Measurements from ENCODE around the gene TMEM132A.
A peak's percentile ranks its signal among the peaks of the same experiment; 100 is the strongest.

TMEM132A gene

DNA sequence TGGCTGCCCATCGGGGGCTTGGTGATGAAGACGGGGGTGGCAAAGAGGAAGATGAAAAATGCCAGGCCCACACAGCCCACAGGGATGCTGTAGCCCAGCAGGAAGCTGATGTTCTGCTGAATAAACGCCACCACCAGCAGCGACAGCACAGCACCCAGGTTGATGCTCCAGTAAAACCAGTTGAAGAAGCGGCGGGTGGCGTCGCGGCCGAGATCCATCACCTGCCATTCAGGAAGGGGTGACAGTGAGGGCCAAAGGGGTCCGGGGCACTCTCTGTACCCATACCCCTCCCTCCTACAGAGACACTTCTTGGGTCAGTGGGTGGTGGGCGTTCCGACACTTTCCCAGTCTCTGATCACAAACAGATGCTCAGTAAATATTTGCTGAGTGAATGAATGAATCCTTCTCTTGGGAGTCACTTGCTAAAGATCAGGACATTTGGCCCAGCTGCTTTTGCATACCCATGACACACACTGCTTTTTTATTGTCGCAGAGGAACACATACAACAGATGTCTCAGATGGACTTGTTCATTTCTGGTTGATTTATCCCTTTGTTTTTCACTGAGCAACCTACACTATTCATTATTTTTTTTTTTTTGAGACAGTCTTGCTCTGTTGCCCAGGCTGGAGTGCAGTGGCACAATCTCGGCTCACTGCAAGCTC lies 22.5 kb downstream of the TMEM132A start:
- no peak for TF ChIP-seq CTCF (IDR thresholded peaks at IDR 0.05; ENCODE audit: low read depth, low read length)

GRCh38 chr11:60947700-60948099 lies 23.4 kb downstream of the TMEM132A start:
- TF ChIP-seq CTCF (IDR thresholded peaks at IDR 0.05; ENCODE audit: low read depth, low read length), result no peak
- H3K4me3 ChIP-seq (ENCODE audit: low read depth, low read length), result no peak overlapping the region

More for the DNA sequence above, 22.5 kb downstream of the TMEM132A start:
- H3K4me3 ChIP-seq (ENCODE audit: low read depth, low read length), result no peak overlapping the region

- no peak for TF ChIP-seq CTCF (IDR thresholded peaks at IDR 0.05; ENCODE audit: low read depth, low read length)
- no peak overlapping the region for H3K4me3 ChIP-seq (ENCODE audit: low read depth, low read length)
These were observed 24.0 kb downstream of the TMEM132A start for GRCh38 chr11:60948250-60948649.

- TF ChIP-seq CTCF (IDR thresholded peaks at IDR 0.05; ENCODE audit: low read depth, low read length), result no peak
- peak overlapping the region; percentile 17; the same call in 1 of the 2 replicates for H3K4me3 ChIP-seq (ENCODE audit: low read depth, low read length)
These were observed 25.8 kb downstream of the TMEM132A start for GRCh38 chr11:60950024-60950423.

GRCh38 chr11:60950933-60951605 lies 26.8 kb downstream of the TMEM132A start:
- TF ChIP-seq CTCF (IDR thresholded peaks at IDR 0.05; ENCODE audit: low read depth, low read length), result no peak
- H3K4me3 ChIP-seq (ENCODE audit: low read depth, low read length), result peak overlapping the region; percentile 58

GRCh38 chr11:60951606-60951903 lies 27.3 kb downstream of the TMEM132A start:
- peak overlapping the region; percentile 58 for H3K4me3 ChIP-seq (ENCODE audit: low read depth, low read length)
- no peak for TF ChIP-seq CTCF (IDR thresholded peaks at IDR 0.05; ENCODE audit: low read depth, low read length)

GRCh38 chr11:60951904-60952741 lies 27.9 kb downstream of the TMEM132A start, which contains the start of gene SLC15A3:
SLC15A3 (minus strand) TSS chr11:60952176; CDS start chr11:60951551, 625 bp downstream.
- TF ChIP-seq CTCF (IDR thresholded peaks at IDR 0.05; ENCODE audit: low read depth, low read length), result no peak
- H3K4me3 ChIP-seq (ENCODE audit: low read depth, low read length), result peak within 1 kb of the TSS; percentile 58
